Stomach (tissue), 9 donors: Measurements from ENCODE around the gene SPRYD3. TPM values are rescaled to one million over a fixed set of nuclear protein-coding genes. Genes with fewer than 3 reads are reported as not detected.

Experiments
- DNase-seq, 2 donors: peaks; one replicate each; pipeline versions ENCODE4 v3.0.0 to v3.0.0-alpha.2; 2013 to 2019
- H3K27ac ChIP-seq, 5 donors: fragments of 200-600 bp in 4 of 5; sonication (generic) in 4 of 5; one replicate each; pipeline ENCODE4 v1.5.1; 2013 to 2019; ENCODE audit warnings: mild to moderate bottlenecking in 1 of 5, moderate library complexity in 1 of 5
- H3K27me3 ChIP-seq, 3 donors: fragments of 200-600 bp; sonication (generic); one replicate each; pipeline ENCODE4 v1.5.1; 2017 to 2019; ENCODE audit warnings: mixed run types in 1 of 3
- H3K36me3 ChIP-seq, 4 donors: fragments of 200-600 bp; sonication (generic); 1 replicate in 3 of 4; 2 replicates in 1 of 4; pipeline ENCODE4 v1.5.1; 2016 to 2019
- H3K4me1 ChIP-seq, 4 donors: fragments of 200-600 bp; sonication (generic); one replicate each; pipeline ENCODE4 v1.5.1; 2016 to 2019
- H3K4me3 ChIP-seq, 4 donors: fragments of 200-600 bp; sonication (generic) in 3 of 4; one replicate each; pipeline ENCODE4 v1.5.1; 2016 to 2019; ENCODE audit warnings: mild to moderate bottlenecking in 1 of 4
- H3K9me3 ChIP-seq, 4 donors: fragments of 200-600 bp; sonication (generic); one replicate each; pipeline ENCODE4 v1.5.1; 2016 to 2019
- EP300 ChIP-seq: sonication (generic); formaldehyde crosslinking; IDR thresholded peaks from one replicate; pipeline ENCODE4 v1.6.1; 2017; ENCODE audit warnings: antibody characterized with exemption
- POLR2A ChIP-seq, 4 donors: fragments of 450-650 bp; IDR thresholded peaks; one replicate each; pipeline ENCODE4 v1.6.1; 2016; ENCODE audit warnings: antibody characterized with exemption in 4 of 4, control low read depth in 2 of 4, mild to moderate bottlenecking in 1 of 4, moderate library complexity in 1 of 4
- POLR2AphosphoS5 ChIP-seq, 3 donors: sonication (generic); formaldehyde crosslinking; IDR thresholded peaks; one replicate each; pipeline ENCODE4 v1.6.1; 2016; ENCODE audit warnings: antibody characterized with exemption in 3 of 3
- WGBS, 5 donors: extraction: QIAGEN DNeasy Blood & Tissue Kit in 3 of 5; methylation state at CpG; one replicate each; pipeline versions ENCODE4 v1.1.5 to v1.1.7; 2013 to 2018; 5-methylcytosine and 5-hydroxymethylcytosine counted together
- intact Hi-C: fragments of 100-400 bp; cut with DNase I; formaldehyde crosslinking; loops from one replicate; pipeline ENCODE4 v1.15.1; 2023; ENCODE audit warnings: low total_unique reads
- polyA plus RNA-seq, 3 donors: library from polyadenylated mRNA; stranded (reverse); fragments of 200-250 nt; gene quantifications; one replicate each; pipeline ENCODE4 v1.2.3, GENCODE V29; 2013
- total RNA-seq, 5 donors: library from RNA; depleted of rRNA; stranded (reverse); fragments of >200 nt; gene quantifications; one replicate each; pipeline versions ENCODE4 v1.1.0 to v1.2.3, GENCODE V29; 2014 to 2016
- TF ChIP-seq, protein P1 (sequence below), 7 experiments: fragments of 450-650 bp in 4 of 7; fragments of 200-600 bp in 3 of 7; sonication (generic) in 3 of 7; IDR thresholded peaks; one replicate each; pipeline ENCODE4 v1.5.1; 2016 to 2019; ENCODE audit warnings: antibody characterized with exemption in 7 of 7, control low read depth in 2 of 7, mild to moderate bottlenecking in 1 of 7
- donor health status: healthy with polysubstance abuse.
- donor health status: Bipolar disorder and iron deficiency.
- donor health status: healthy.

The SPRYD3 gene
- total and polyA plus RNA-seq, 8 donors = 17.8 to 99.8 (median 30.2) TPM

DNA sequence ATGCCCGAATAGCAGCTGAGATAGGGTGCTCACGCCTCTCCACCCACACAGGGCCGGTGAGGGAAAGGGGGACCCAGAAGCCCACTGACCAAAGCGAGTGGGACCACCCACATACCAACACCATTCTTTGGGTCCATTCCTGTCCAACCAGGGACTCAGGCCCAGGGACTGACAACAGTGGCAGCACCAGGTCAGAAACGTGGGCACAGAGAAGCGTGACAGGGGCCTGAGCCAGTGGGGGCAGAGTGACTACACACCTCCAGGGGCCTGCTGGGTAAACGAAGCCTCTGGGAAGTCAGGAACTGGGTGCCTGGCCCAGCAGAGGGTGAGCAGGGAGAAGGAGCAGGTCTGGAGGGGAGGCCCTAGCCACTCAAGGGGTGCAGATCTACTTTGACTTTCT is 13.7 kb downstream of the SPRYD3 start:
- TF ChIP-seq EP300 = no peak
- TF ChIP-seq, protein P1, sequence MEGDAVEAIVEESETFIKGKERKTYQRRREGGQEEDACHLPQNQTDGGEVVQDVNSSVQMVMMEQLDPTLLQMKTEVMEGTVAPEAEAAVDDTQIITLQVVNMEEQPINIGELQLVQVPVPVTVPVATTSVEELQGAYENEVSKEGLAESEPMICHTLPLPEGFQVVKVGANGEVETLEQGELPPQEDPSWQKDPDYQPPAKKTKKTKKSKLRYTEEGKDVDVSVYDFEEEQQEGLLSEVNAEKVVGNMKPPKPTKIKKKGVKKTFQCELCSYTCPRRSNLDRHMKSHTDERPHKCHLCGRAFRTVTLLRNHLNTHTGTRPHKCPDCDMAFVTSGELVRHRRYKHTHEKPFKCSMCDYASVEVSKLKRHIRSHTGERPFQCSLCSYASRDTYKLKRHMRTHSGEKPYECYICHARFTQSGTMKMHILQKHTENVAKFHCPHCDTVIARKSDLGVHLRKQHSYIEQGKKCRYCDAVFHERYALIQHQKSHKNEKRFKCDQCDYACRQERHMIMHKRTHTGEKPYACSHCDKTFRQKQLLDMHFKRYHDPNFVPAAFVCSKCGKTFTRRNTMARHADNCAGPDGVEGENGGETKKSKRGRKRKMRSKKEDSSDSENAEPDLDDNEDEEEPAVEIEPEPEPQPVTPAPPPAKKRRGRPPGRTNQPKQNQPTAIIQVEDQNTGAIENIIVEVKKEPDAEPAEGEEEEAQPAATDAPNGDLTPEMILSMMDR (IDR thresholded peaks at IDR 0.05) = no peak
- TF ChIP-seq POLR2A (IDR thresholded peaks at IDR 0.05) = no peak
- no peak for TF ChIP-seq POLR2AphosphoS5 (IDR thresholded peaks at IDR 0.05)
- H3K27ac ChIP-seq = peak overlapping the region in 4 of 5 donors; percentile 29 to 81 (median 72)

DNA sequence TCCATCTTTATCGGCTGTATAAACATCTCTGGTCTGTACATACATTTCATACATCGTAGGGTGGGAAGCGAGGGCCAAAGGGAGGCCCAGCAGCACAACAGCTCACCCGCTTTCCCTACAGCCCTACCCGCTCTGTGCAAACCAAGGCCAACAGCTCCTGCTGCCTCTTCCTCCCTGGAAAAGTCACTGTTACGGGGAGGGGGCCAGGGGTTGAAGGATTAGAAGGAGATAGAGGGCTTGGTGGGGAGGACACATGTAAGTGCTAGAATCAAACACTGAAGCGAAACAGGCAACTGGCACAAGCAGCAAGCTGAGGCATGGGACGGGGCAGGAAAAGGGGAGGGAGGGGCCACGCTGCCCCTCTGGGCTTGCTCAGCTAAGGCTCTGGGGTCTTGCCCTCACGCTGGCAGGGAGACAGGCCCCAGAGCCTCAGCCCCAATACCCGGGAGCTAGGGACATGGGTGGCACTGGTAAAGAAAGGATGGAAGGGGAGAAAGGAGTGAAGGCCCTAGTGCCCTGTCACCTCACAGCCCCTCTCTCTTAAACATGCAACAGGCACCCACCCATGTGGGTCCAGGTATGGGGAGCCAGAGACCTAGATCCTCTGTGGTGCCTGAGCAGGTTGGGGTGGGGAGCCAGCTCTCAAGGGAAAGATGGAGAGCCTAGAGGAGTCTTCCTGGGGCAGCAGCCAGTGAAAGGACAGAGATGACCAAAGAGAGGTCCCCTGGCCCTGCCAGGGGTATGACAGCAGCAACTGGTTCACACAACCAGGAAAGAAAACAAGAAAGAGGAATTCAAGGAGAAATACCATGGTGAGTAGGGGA is 14.4 kb downstream of the SPRYD3 start:
- Histone ChIP-seq H3K27me3 (no peaks in the 10 kb centered on the region), H3K27ac (peak overlapping the region in 4 of 5 donors; percentile 29 to 81 (median 72)), H3K36me3 (peaks cover 49 to 100% (median 94%) of the 10 kb centered on the region in 4 donors), H3K4me3 (no peak overlapping the region), H3K9me3 (no peaks in the 10 kb centered on the region), H3K4me1 (peaks cover 42 to 86% (median 64%) of the 10 kb centered on the region in 4 donors)
- TF ChIP-seq POLR2A (IDR thresholded peaks at IDR 0.05) (no peak), EP300 (no peak), POLR2AphosphoS5 (IDR thresholded peaks at IDR 0.05) (no peak)
- TF ChIP-seq, protein P1 (IDR thresholded peaks at IDR 0.05) = no peak
- WGBS, 5 donors = 74 to 83% (median 79%) methylated on average over 11 of the region's 11 CpGs
- no peak for DNase-seq
- intact Hi-C loops = loop anchor here (5.0 kb wide), 2 partner anchors 37 to 132 kb away; partner anchors contain the start of gene SOAT2

More for the DNA sequence above, 13.7 kb downstream of the SPRYD3 start:
- WGBS, 5 donors = 68 to 84% (median 79%) methylated on average over 5 to 7 of the region's 7 CpGs
- no peak overlapping the region for H3K4me3 ChIP-seq
- no peaks in the 10 kb centered on the region for H3K27me3 ChIP-seq
- peak in 1 of 2 donors; percentile 19 for DNase-seq
- peaks cover 47 to 100% (median 94%) of the 10 kb centered on the region in 4 donors for H3K36me3 ChIP-seq
- peaks cover 36 to 86% (median 61%) of the 10 kb centered on the region in 4 donors for H3K4me1 ChIP-seq
- intact Hi-C loops = loop anchor here (5.0 kb wide), 2 partner anchors 37 to 132 kb away; partner anchors contain the start of gene SOAT2
- H3K9me3 ChIP-seq = no peaks in the 10 kb centered on the region

DNA sequence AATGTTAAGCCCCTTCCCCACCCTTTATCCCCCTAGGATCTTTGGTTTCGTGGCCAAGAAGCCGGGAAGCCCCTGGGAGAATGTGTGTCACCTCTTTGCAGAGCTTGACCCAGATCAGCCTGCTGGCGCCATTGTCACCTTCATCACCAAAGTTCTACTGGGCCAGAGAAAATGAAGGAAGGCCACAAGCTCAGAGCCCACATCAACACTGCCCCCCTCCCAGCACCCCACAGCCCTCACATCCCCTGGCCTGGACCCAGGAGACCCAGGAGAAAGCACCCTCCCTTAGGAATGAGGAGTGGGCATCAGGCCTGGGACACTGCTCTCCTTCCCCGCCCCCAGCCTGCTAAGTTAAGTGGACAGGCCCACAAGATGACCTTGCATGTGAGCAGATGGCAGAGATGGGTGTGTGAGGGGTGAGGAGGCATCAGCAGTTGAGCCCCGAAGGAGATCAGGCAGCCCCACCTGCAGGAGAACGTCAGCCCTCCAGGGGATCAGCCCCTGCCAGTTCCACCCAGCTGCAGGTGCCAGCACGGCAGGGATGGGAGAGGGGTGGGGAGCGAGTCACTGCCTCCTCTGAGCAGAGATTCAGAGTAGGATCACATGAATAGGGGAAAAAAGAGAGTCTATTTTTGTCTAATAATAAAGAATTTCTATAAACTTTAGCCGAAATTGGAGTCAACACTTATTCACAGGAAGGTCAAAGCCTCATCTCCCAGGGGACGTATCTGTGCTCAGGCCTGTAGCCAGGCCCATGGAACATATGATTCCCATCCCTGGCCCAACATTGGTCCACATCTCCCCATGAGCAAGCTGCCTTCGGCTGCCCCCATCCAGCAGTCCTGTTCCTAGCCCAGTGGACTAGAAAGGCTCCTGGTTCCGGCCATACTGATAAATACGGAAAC is 15.2 kb downstream of the SPRYD3 start:
- no peaks in the 10 kb centered on the region for H3K9me3 ChIP-seq
- 55 to 75% (median 66%) methylated on average over 12 to 13 of the region's 13 CpGs for WGBS, 5 donors
- peak overlapping the region in 4 of 5 donors; percentile 29 to 81 (median 72) for H3K27ac ChIP-seq
- peaks cover 44 to 86% (median 65%) of the 10 kb centered on the region in 4 donors for H3K4me1 ChIP-seq
- H3K36me3 ChIP-seq = peaks cover 53 to 100% (median 95%) of the 10 kb centered on the region in 4 donors
- DNase-seq = peak in 1 of 2 donors; percentile 76
- intact Hi-C loops = no loop called here
- H3K4me3 ChIP-seq = no peak overlapping the region
- no peaks in the 10 kb centered on the region for H3K27me3 ChIP-seq
- TF ChIP-seq POLR2AphosphoS5 (IDR thresholded peaks at IDR 0.05) = peak in 1 of 3 donors; percentile 2
- no peak for TF ChIP-seq EP300

DNA sequence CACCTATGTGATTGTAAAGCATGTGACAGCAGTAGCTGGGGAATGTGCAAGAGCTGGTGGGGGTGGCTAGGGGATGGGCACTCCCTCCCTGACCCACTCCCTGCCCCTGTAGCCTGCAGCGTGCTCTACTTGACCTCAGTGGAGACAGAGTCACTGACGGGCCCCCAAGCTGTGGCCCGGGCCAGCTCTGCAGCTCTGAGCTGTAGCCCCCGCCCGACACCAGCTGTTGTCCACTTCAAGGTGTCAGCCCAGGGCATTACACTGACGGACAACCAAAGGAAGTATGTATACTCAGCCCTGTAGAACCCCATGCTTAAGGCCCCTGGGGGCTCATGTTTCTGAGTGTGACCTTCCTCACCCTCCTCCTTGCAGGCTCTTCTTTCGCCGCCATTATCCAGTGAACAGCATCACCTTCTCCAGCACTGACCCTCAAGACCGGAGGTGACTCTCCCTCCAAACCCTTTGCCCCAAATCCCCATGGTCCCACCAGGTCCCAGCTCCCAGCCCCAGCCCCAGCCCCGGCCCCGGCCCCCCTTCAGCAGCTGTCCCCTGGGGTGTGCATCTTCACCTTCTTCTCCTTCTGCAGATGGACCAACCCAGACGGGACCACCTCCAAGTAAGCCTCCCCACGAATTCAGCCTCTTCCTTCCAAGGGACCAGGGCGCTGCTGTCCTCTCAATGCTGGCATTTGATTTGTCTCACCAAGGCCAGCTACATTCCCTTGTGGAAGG is 16.0 kb downstream of the SPRYD3 start:
- intact Hi-C loops = no loop called here
- Histone ChIP-seq H3K27me3 (no peaks in the 10 kb centered on the region), H3K4me1 (peaks cover 44 to 81% (median 66%) of the 10 kb centered on the region in 4 donors), H3K9me3 (no peaks in the 10 kb centered on the region), H3K4me3 (no peak overlapping the region), H3K36me3 (peaks cover 54 to 100% (median 95%) of the 10 kb centered on the region in 4 donors), H3K27ac (peak overlapping the region in 4 of 5 donors; percentile 20 to 81 (median 72))
- TF ChIP-seq POLR2A (IDR thresholded peaks at IDR 0.05) (no peak), EP300 (no peak), POLR2AphosphoS5 (IDR thresholded peaks at IDR 0.05) (no peak)
- TF ChIP-seq, protein P1 (IDR thresholded peaks at IDR 0.05) = no peak
- peak in 1 of 2 donors; percentile 26 for DNase-seq
- 72 to 85% (median 74%) methylated on average over 9 to 14 of the region's 14 CpGs for WGBS, 5 donors
